Frontal cortex (tissue), 4 donors: Measurements from ENCODE around the gene ANK3. TPM values are rescaled to one million over a fixed set of nuclear protein-coding genes. Genes with fewer than 3 reads are reported as not detected.

ENCODE experiments used
- DNase-seq, 2 donors: peaks; one replicate each; pipeline ENCODE4 v3.0.0; 2012; ENCODE audit warnings: low spot score in 2 of 2
- FAIRE-seq: peaks from 2 replicates; lab custom pipeline; 2012; peaks lifted over from hg19 to GRCh38; lab: Jason Lieb, UNC
- total RNA-seq: library from RNA; depleted of rRNA; stranded (reverse); fragments of >200 nt; gene quantifications from one replicate; pipeline ENCODE4 v1.2.3, GENCODE V29; 2014
- donor health status: control.
- donor health status: control.
- donor health status: control.

The ANK3 gene
- total RNA-seq, 1 donor from 2014 or later, result 205 TPM

DNA sequence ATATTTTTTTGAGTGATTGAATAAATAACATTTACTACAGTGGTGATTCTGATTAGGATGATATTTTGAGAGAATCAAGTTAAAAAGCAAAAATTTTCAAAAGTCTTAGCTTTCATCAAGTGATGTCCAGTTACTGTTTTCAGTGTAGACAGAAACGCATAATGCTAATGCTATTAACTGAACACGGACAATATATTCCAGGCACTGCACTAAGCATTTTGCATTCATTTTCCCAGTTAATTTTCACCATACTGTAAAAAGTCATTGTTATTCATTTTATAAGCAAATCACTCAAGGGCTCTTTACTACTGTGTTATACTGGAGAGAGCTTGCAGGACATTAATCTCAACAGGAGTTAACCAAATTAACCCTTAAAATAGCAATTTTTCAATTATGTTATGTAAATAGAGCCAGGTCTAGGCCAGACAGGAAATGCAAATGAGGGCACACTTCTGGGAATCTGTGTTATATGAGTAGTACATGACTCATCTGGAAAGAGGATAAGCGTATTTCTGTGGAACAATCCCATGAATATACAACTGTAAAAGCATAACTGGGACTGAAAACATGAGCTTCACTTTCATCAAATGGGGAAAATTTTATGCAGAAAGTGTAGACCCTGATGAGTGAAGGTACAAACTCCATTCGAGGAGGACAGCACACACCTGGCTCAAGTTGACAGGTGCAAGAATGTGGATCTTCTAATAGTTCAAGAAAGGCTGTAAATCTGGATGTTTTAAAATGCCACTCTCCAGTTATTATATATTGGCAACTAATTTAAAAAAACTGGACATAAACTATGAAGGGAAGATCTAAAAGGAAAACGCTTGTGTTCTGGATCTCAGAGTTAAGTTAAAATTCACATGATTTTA lies 75.4 kb downstream of the ANK3 start:
- no peak for FAIRE-seq

DNA sequence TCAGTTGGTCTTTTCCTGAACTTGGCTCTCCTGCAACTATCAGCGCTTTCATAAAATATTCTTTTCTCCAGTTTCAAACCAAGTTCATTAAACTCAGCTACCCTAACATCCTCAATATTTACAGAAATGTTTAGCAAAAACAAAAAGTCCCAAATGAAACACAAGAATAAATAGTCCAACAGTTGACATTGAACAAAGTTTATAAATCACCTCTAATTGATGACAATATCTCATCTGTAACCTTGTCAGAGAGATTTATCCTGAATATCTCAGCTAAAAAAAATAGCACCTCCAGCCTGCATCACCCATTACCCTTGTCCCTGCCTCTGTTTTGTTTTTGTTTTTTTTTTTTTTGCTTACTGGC lies 76.1 kb downstream of the ANK3 start:
- FAIRE-seq (no peak), DNase-seq (no peak)

More for the DNA sequence above, 75.4 kb downstream of the ANK3 start:
- no peak for DNase-seq

GRCh38 chr10:60312818-60313588 lies 76.7 kb downstream of the ANK3 start:
- DNase-seq (no peak), FAIRE-seq (no peak)

DNA sequence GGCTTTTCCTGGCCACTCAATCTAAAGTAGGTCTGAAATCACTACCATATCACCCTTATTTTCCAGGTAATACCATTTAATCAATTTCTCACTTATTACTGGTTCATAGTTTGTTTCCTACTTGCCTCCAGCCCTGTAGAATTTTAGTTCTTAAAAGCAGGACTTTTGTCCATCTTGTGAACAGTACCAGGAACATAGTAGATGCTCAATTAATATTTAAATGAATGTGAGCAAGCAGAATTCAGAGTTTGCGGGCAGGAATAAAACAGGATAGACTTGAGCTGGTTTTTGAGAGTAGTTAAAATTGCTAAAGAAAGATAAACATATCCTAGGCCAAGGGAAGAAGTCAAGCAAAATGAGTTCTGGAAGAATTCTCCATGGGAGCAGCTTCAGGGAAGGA lies 77.9 kb downstream of the ANK3 start:
- FAIRE-seq (no peak), DNase-seq (no peak)

- no peak for DNase-seq
Observed at GRCh38 chr10:60310740-60311139, 78.9 kb downstream of the ANK3 start.

GRCh38 chr10:60309891-60310290 lies 79.8 kb downstream of the ANK3 start:
- FAIRE-seq, result no peak

More at GRCh38 chr10:60310740-60311139, 78.9 kb downstream of the ANK3 start:
- no peak for FAIRE-seq

DNA sequence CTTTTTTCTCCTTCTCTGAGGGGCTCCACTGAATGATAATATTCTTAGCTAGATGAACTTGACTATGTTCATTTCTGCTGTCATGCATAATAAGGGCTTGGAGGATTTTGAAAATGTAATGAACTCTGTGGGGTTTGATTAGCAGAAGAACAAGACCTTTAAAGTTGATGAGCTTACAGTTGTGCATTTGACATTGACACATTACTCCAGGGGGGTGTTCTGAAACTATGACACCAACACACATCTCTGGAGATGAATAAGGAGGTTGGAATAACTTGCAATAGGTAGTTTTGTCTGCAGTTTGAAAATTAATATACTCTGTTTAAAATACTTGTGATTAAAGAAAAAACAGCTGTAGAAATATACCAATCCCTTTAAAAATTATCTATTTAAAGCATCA lies 80.3 kb downstream of the ANK3 start:
- no peak for DNase-seq
- FAIRE-seq, result no peak

More at GRCh38 chr10:60309891-60310290, 79.8 kb downstream of the ANK3 start:
- DNase-seq, result no peak

DNA sequence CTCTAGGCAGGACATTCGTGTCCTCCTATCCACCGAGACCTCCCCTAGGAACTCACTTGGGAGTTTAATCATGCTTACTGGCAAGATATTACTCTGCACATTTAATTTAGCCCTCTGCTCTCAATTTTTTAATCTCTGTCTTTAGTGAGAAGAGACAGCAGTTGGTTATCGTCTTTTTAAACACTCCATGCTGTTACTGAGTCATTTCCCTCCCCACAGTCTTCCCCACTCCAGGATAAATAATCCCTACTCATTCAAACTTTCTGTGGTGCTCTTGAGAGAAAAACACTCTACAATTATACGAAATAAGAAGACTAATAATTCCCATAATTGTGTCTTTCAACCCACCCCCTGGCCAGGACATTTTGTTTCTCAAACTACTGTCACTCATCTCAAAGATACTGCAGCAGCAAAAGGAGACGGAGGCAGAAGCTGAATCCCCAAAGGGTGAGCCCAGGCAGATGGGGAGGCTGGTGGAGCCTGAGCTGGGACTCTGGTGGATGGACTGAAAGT lies 84.2 kb downstream of the ANK3 start:
- DNase-seq (no peak), FAIRE-seq (no peak)

DNA sequence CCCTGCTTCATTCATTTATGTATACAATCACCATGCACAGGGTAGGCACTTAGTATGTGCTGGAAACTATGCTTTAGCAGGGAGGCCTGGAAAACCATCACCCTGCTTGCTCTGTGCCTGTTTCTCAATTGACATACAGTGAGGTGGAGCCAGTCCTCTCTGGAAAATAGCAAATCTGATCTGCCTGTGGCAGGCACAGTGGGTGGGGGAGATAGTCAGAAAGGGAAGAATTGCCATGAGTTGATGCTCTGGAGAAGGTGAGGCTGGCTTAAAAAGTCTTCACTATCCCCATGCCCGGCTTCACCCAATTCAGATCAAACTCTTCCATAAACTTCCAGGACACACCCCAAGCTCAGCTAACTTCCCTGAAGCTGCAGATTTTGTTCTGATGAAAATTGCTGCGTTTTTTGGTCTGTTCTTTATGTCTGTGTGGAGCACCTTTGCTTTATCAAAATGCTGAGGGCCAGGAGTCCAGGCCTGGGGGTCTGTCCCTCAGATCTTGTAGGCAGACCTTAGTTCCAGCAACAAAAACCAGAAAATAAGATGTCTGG lies 84.8 kb downstream of the ANK3 start:
- DNase-seq (no peak), FAIRE-seq (no peak)

GRCh38 chr10:60303778-60304177 lies 85.9 kb downstream of the ANK3 start:
- DNase-seq (no peak), FAIRE-seq (no peak)

DNA sequence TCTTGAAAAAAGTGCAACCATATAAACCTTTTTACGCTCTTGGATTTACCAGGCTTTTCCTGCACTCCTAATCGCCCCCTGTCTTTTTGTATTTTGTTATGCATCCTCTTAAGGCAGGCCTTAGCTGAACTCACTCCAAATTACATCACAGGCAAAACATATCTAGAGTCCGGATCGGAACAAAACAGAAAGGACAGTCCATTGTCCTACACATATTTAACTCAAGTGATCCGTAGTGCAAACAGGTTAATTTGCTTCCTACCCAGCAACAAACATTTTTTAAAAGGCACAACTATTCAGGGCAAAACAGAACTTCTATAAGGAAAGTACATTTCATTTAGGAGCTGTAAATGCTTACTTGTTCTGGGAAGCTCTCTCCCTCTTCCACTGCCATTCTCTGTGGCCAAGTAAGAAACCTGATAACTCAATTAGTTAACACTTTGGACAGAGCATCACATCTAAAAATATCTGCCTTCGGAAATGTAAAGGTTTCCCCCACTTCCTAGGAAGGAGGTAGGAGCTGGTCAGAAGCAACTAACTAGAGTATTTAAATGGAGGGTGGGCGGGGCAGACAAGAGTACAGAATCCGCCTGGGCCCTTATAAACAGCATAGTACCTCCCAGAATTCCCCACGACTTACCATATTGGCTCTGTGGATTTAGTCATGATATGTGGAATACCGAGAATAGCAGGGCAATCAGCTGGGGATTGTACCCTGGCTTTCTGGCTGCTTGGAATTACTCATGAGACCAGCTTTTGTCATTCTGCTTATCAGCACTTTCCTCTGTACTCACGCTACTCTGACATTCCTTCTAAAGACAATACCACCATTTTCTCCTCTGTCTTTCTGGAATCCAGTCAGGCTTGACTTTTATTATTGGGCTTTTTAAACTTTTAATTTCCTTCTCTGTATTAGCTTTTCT lies 89.5 kb downstream of the ANK3 start:
- DNase-seq, result no peak
- FAIRE-seq, result no peak

DNA sequence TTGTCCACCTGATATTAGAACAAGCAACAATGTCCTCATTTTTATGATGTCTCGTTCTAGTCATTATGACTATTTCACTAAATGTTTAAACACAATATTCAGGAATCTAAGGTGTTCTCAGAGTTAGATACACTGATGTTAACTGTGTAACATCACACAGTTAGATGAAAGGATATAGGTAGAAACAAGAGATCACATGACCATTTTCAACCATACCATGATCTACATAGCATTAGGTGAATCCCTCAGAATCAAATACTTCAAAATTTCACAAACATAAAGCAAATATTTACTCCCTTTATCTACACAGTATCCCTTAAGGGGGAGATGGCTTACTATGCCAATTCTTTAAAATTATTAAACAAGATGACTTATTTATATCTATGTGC lies 90.3 kb downstream of the ANK3 start:
- FAIRE-seq, result no peak
- DNase-seq, result no peak

- FAIRE-seq, result no peak
- DNase-seq, result no peak
Observed at GRCh38 chr10:60298408-60299389, 91.0 kb downstream of the ANK3 start.

DNA sequence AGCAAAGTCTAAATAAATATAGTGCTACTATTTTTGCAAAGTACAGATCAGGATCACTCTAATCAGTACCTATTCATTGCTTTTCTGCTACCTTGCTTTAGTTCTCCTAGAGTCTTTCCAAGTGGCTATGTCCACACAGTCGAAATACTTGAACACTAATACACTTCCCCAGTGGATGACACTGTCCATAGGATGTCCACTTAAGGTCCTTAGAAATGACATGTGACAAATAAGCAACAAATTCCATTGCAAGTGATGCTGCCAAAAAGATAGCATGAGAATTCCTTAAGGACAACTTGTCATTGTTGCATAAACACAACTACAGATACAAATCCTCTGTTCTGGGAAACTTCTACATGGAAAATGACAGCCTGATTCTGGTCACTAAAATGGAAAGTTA lies 93.6 kb downstream of the ANK3 start:
- FAIRE-seq (no peak), DNase-seq (no peak)

DNA sequence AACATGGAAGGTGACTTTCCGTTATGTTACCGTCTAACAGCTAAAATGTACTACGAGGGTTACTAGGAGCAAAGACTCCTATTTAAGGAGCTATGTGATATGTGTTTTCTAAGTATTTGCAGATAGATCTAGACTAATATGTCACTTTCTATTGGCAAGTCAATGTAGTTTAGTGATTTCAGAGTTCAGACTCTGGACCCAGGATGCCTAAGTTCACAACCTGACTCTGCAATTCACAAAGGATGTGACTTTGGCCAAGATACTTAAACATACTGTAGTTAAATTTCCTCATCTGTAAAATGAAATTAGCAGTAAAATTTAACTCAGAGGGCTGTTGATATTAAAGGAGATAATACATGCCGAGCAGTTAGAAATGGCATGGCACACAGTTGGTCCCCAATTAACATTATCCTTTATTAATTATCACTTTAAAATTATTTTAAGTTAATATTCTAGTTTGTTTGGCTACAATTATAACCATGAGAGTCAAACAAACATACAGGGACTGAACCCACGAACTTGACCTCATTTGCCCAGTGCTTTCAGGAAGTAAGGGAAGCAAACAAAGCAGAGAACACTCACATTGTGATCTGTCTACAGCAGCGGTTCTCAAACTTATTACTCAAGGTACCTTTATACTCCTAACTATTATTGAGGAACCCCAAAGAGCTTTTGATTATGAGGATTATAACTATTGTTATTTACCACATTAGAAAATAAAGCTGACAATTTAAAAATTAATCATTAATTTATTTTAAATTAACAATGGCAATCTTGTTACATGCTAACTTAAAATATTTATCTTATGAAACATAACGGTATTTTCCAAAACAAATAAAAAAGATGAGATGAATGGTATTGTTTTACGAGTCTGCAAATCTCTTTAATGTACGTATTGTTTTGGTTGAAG lies 94.4 kb downstream of the ANK3 start:
- FAIRE-seq, result peak; percentile 59
- DNase-seq, result no peak

DNA sequence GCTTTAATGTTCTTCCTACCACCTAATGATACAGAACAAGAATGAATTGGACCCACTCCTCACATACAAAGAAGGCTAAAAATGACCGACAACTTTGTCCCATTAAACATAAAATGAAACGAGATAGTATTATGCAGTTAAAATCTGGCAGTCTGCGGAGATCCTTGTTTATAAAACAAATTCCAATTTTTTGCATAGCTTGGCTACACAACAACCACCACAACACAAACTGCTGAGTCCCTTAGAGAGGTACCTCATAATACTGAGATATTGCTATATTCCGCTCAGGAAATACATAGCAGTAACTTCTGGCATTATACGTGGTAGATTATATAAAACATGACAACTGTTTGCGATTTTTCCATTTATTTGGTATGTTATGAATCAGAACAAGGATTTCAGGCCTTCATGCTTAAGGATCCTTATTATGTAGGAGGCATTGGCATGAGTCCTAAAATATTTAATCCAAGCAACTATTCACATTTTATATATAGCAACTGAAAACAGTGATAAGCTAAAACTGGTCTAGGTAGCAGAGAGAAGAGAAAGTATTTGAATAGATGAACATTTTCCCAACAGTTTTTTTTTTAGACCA lies 96.0 kb downstream of the ANK3 start:
- FAIRE-seq, result no peak
- no peak for DNase-seq

DNA sequence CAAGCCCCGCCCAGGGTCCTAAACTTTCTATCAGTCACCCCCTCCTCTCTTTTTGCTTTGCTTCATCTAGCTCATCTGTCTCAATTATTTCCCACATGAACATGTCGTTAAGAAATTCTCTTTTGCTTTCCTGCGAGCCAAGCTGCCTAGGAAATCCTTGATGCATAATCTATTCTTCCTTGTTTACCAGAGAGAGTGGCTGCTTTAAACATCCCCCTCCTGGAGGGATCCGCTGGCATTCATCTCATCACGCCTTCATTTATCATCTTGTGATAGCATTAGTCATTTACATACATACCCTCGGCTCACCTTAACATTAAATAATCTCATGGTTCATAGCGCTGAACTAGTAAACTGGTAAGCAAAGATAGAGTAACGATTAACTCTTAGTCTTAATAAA lies 96.7 kb downstream of the ANK3 start:
- DNase-seq, result no peak
- FAIRE-seq, result no peak
